ENCODE measurements around the gene C4orf36. TPM values are rescaled to one million over a fixed set of nuclear protein-coding genes. Genes with fewer than 3 reads are reported as not detected.

C4orf36 gene, protein sequence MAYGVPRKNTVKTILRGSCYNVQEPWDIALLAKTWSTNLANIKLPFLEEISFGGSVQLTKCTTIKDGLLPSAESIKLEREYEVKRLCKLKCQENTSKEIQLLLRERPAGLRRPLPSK
- polyA plus RNA-seq (ENCODE audit: insufficient read length in 3 of 3): 1 to 10 TPM in 2 of 3 donors, under 1 TPM in 1; 0.94 to 2.6 (median 1.9) TPM

DNA sequence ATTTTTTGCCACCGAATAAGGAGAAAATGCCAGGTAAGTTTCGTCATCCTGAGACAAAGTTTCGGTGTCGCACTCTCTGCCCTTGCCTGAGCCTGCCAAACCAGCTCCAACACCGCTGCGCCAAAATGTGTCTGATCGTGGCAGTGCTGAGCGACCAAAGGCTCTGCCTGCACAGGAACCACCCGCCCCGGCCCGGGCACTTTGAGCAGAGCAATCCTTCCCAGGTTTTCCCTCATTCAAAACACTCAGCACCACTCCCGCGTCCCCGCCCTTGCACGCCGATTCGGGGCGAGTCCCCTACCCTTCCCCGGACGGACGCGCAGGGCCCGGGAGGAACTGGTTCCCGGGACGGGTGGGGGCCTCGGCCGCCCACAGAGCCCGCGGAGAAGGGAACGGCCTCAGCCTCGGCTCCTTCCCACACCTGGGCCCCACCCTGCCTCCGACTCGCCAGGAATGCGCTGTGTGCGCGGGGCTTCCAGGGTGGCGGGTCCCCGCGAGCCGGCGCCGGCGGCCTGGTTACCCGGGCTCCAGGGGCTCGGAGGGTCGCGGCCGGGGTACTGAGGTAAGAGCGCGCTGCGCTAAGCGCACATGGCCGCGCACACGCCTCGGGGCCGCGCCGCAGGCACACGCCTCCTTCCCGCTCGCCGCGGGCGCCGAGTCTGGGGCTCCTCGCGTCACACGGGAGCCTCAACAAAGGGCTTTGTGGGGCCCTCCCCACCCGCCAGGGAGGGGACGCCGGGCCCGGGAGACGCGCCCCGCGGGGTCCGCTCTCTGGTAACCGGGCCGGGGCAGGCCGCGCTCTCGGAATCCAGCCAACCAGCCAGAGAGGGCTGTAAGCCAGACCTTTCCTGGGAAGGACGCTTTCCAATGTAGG is at the start of gene C4orf36:
TSS of gene C4orf36 (minus strand) at position 661 of the 874 bp plus-strand sequence. CDS start 902 bp downstream, outside the sequence.
- DNase-seq (ENCODE audit: low read depth in 3 of 3, low spot score in 2 of 3): no peak

DNA sequence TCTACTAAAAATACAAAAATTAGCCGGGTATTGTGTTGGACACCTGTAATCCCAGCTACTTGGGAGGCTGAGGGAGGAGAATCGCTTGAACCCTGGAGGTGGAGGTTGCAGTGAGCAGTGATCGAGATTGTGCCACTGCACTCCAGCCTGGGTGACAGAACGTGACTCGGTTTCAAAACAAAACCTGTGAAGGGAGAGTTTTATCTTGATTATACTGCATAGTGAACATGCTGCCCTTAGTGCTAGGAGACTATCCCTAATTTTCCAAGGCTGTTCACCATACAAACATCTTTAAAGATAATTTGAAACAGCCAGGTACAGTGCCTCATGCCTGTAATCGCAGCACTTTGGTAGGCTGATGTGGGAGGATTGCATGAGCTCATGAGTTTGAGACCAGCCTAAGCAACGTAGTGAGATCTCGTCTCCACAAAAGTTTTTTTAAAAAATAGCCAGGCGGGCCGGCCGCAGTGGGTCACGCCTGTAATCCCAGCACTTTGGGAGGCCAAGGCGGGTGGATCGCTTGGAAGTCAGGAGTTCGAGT is 48.8 kb upstream of the C4orf36 start:
- DNase-seq (ENCODE audit: low read depth in 3 of 3, low spot score in 2 of 3): no peak

- DNase-seq (ENCODE audit: low read depth in 3 of 3, low spot score in 2 of 3): no peak
Observed at GRCh38 chr4:86939729-86940575, 47.7 kb upstream of the C4orf36 start.

DNA sequence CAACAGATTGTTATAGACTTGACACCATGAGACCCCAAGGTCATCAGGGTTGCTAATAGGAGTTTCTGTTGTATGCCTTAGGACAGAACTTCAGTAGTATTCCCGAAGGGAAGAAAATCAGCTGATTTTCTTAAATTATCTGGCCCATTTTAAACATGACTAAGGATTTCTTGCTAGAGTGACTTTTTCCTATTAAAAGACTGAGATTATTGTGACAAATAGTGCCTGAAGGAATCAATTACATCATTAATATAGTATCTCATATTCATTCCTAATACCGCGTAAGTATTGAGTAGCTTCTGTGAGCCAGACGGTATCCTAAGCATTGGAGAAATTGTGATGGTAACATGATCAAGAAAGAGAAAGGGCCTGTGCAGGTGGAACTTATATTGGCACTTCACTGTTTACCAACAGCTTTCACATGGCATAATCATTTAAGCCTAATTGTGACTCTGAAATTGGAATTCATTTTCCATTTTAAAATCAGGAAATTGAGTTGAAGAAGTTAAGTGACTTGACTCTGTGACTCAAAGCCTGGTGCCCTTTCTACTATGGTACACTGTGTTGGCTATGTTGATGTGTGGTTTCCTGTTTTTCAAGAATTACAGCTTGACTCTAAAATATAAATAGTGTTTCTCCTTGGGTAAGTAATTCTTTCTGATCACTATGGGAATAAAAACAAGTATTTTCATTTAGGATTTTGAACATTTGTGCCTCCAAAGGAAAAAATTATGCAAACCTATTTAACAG is 46.7 kb upstream of the C4orf36 start:
- DNase-seq (ENCODE audit: low read depth in 3 of 3, low spot score in 2 of 3): no peak

DNA sequence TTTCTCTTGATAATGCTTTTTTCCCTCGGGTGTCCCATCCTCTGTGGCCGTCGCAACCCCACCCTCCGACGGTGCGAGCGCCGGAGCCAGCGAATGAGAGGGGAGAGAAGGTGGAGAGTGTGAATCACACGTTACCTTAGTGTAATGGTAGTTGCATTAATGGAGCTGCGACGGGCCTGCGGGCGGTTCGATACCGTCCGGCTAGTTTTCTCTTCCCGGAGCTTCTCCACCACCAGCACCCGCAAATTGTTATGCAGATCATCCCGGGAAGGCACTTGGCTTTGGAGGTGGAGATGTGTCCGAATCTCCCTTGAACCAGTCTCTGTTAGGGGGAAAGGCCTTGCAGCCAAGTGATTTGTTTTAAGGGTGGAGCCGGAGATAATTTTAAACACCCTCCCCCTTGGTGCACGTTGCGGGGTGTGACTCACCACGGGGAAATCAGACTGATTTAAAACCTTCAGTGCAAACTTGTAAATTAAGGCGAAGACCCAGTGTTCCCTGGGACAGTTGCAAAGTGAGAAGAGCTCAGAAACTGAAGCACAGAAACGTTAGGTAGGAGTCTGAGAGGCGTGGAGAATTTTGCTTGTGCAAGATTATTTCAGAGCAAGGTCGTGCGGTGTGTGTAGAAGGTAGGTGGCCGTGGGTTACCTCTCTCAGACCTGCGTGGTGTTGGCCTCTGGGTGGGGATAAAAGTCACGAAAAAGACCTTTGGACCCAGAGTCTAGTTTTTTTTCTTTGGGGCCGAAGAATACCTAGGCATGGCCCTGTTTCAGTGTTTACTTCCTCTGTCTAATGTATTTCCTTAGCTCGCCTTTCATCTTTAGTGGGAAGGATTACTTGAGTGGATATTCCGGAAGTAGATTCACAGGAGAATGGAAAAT is 43.9 kb upstream of the C4orf36 start:
- no peak for DNase-seq (ENCODE audit: low read depth in 3 of 3, low spot score in 2 of 3)

DNA sequence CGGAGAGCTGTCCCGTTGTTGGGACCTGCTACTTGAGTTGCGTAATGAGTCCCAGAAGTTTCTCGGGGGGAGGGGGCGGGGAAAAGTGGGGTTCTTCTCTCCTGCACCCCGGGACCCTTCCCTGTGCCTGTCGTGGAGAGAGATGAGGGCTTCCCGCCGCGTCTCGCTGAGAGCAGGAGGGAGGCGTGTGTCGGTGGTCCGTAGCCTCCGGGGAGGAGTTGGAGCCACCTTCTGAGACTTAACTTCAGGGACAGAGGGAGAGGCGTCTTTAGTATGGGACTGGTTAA is 43.3 kb upstream of the C4orf36 start:
- no peak for DNase-seq (ENCODE audit: low read depth in 3 of 3, low spot score in 2 of 3)

- DNase-seq (ENCODE audit: low read depth in 3 of 3, low spot score in 2 of 3): peak in 2 of 3 donors; percentile 70 to 75
Observed at GRCh38 chr4:86934771-86935565, 42.7 kb upstream of the C4orf36 start, which contains the start of gene AFF1. AFF1 (plus strand) TSS chr4:86935011; CDS start chr4:86948534, 13,523 bp downstream.

GRCh38 chr4:86934147-86934770 is 42.0 kb upstream of the C4orf36 start:
- DNase-seq (ENCODE audit: low read depth in 3 of 3, low spot score in 2 of 3): no peak

- no peak for DNase-seq (ENCODE audit: low read depth in 3 of 3, low spot score in 2 of 3)
Observed at GRCh38 chr4:86928400-86929255, 36.4 kb upstream of the C4orf36 start.

DNA sequence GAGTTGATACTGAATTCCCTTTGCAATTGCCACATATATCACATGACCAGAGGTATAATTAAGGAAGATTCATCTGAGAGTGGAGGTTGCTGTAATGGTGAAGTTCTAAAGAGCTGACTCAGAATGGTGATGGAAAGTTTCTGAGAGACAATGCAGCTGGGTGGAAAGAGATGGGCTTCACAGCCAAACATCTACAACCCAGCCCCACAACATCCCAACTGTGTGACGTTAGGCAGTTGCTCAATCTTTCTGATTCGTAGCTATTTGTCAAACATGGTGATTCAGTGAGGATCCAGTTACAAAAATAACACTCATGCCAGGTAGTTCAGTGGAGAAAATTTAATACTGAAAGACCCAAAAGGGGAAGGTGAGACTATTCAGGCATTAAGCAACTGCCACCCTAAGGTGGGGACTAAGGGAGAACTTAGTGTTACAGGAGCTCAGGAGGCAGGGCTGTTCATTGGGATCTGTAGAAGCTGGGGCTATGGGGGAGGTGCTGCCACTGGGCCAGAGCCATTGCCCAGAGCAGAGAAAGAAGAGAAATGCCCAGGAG is 35.7 kb upstream of the C4orf36 start:
- no peak for DNase-seq (ENCODE audit: low read depth in 3 of 3, low spot score in 2 of 3)

DNA sequence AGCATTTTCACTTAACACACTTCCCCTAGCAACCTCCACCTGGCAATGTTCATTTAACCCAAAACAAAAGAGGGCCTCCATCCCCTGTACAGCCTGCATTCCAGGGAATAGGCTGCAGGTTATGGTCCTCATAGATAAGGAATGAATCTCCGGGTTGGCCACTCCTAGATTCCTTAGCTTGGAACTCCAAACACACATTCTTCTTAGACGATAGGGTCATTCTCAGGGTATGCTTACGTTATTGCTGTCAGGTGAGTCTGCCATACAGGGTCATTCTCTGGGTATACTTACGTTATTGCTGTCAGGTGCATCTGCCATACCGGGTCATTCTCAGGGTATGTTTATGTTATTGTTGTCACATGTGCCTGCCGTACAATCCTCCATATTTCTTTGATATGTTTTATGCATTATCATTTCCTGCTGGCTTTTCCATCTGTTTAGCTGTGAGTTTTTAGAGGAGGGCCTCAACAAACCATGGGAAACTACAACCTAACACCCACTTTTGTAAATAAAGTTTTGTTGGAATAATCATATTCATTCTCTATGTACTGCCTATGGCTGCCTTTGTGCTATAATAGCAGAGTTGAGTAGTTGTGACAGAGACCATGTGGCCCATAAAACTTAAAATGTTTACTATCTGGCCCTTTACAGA is 34.3 kb upstream of the C4orf36 start:
- DNase-seq (ENCODE audit: low read depth in 3 of 3, low spot score in 2 of 3): no peak

DNA sequence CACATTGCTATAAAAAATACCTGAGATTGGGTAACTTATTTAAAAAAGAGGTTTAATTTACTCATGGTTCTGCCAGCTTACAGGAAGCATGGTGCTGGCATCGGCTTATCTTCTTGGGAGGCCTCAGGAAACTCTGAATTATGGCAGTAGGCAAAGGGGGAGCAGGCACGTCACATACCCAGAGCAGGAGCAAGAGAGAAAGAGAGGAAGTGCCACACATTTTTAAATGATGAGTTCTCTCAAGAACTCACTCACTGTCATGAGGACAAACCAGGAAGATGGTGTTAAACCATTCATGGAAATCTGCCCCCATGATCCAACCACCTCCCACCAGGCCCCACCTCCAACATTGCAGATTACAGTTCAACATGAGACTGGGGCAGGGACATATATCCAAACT is 32.6 kb upstream of the C4orf36 start:
- no peak for DNase-seq (ENCODE audit: low read depth in 3 of 3, low spot score in 2 of 3)

DNA sequence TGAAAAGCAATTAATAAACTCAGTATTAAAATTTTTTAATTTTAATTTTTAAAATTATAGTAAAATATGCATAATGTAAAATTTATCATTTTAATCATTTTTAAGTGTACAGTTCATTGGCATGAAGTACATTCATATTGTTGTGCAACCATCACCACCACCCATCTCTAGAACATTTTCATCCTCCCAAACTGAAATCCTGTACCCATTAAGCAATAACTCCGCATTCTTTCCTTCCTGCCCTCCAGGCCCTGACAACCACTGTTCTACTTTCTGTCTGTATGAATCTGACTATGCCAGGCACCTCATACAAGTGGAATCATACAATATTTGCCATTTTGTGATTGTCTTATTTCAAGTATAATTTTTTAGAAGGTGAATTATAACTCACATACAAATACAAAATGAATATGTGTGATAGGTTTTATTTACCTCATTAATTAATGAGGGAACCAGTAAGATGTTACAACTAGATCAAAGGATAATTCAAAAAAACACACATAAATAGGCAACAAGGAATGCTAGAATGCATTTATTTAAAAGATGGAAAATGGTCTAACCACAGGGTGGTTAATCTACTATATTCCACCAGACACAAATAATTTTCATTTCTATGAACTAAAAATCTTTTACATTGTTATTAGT is 29.5 kb upstream of the C4orf36 start:
- no peak for DNase-seq (ENCODE audit: low read depth in 3 of 3, low spot score in 2 of 3)

GRCh38 chr4:86919561-86920223 is 27.5 kb upstream of the C4orf36 start:
- no peak for DNase-seq (ENCODE audit: low read depth in 3 of 3, low spot score in 2 of 3)

DNA sequence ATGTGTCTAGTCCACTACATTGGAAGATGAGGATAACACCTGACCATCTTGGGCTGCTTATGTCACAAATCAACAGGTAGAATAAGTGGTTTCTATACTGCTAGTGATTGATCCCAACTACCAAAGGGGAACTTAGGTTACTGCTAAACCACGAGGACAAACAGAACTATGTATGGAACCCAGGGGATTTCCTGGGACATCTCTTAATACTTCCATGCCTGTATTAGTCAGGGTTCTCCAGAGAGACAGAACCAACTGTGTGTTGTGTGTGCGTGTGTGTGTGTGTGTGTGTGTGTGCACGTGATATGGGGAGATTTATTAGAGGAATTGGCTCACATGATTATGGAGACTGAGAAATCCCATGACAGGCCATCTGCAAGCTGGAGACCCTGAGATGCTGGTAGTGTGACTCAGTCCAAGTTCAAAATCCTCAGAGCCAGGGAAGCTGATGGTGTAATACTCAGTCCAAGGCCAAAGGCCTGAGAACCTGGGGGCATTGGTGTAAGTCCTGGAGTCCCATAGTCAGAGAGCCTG is 26.4 kb upstream of the C4orf36 start:
- no peak for DNase-seq (ENCODE audit: low read depth in 3 of 3, low spot score in 2 of 3)

All from right renal cortex interstitium (tissue), 3 donors.